Tongue (tissue), 3 donors: Measurements from ENCODE around the gene LIPI. TPM values are rescaled to one million over a fixed set of nuclear protein-coding genes. Genes with fewer than 3 reads are reported as not detected.
"Not testable (repeated sequence)": the region's sequence is repeated elsewhere in the genome, so short reads cannot be mapped to it uniquely, and the experiment has no call there.

Source experiments
- DNase-seq: peaks from one replicate; pipeline ENCODE4 v3.0.0-alpha.2; 2015
- small RNA-seq: library from RNA; depleted of rRNA; stranded (forward); fragments of <200 nt; gene quantifications from one replicate; pipeline ENCODE3, GENCODE V24; 2014; ENCODE audit warnings: low replicate concordance
- total RNA-seq: library from RNA; depleted of rRNA; stranded (reverse); fragments of >200 nt; gene quantifications from one replicate; pipeline ENCODE4 v1.2.3, GENCODE V29; 2014

Gene LIPI
- total RNA-seq, 1 donor from 2014 or later = not detected

- no peak for DNase-seq
These were observed 137.8 kb downstream of the LIPI start for GRCh38 chr21:14072761-14073535.

DNA sequence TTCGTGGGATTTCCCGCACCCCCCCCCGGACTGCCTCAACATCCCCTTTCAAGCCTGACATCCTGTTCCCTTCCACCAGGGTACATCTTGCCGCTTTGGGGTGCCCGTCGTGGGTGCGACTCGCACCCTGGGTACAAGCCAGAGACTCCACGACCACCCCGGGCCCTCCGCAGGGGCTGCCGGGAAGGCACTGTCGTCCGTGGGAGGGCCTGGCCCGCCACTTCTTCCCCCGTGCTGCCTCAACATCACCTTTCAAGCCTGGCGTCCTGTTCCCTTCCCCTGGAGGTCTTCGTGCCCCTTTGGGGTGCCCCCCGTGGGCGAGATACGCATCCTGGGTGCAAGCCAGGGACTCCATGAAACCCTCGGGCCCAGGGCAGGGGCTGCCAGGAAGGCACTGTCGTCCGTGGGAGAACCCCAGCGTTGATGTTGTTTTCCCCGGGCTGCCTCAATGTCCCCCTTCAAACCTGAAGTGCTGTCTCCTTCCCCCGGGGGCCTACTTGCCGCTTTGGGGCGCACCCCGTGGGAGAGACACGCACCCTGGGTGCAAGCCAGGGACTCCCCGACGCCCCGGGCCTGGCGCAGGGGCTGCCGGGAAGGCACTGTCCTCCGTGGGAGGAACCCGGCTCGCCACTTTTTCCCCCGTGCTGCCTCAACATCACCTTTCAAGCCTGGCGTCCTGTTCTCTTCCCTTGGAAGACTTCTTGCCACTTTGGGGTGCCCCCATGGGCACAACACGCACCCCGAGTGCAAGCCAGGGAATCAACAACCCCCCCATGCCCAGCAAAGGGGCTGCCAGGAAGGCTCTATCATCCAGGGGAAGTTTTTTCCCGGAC lies 138.6 kb downstream of the LIPI start:
- no peak for DNase-seq

DNA sequence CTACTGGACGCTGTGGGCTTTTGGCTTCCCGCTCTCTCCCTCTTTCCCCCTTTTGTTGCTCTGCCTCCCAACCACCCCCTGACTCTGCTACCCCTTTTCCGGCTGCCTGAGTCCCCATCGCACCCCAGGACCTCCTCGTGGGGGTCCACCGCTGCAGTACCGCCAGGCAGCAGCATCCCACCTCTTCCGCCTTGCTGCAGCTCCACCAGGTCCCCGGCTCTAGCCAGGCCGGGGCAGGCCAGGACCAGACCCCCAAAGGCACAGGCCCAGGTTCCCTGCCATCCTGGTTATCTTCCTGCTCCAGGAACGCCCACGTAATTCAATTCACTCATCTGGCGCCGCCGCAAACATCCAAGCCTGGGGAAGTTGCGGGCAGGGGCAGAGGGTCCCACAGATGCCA lies 139.8 kb downstream of the LIPI start:
- no peak for DNase-seq

GRCh38 chr21:14070049-14070893 lies 140.5 kb downstream of the LIPI start:
- DNase-seq = no peak

GRCh38 chr21:14064296-14064645 lies 146.5 kb downstream of the LIPI start:
- no peak for DNase-seq

DNA sequence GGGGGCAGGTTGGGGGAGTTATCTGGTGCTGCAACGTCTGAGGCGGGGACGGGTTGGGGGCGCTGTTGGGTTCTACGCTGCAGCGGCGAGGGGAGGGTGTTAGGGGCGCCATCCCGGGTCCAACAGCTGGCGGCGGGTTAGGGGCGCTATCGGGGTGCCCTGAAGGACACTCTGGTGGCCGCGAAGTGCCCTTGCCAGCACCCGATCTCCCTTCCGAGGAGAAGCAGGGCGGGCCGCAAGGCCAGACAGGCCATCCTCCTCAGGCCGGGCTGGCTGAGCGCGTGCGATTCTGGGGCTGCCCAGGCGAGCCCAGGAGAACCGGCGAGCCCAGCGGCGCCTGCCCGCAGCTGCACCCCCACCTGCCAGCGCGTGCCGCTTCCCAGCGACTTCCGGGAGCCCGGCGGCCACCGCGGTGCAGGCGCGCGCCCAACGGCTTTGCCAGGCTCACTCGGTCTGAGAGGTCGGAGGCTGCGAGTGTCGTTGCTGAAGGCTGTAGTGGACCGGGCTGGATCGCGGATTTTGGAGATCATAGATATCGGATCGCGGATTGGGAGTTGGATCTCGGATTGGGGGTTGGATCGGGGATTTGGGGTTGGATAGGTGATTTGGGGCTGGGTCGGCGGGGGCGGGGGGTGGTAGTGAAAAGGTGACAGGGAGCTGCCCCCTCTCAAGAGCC lies 147.0 kb downstream of the LIPI start:
- DNase-seq = not testable (repeated sequence)

DNA sequence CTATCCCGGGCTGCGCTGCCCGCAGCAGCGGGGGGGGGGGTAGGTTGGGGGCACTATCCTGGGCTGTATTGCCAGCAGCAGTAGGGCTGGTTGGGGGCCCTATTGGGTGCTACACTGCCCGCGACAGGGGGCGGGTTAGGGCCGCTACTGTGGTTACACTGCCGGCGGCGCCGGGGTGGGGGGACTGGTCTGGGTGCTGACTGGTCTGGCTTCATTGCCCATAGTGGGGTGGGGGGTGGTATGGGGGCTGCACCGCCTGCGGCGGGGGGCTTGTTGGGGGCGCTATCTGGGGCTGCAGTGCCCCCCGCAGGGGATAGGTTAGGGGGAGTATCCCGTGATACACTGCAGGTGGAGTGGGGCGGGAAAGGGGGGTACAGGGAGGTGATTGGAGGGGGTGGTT lies 148.1 kb downstream of the LIPI start:
- not testable (repeated sequence) for DNase-seq

GRCh38 chr21:14061820-14062219 lies 148.9 kb downstream of the LIPI start:
- not testable (repeated sequence) for DNase-seq

DNA sequence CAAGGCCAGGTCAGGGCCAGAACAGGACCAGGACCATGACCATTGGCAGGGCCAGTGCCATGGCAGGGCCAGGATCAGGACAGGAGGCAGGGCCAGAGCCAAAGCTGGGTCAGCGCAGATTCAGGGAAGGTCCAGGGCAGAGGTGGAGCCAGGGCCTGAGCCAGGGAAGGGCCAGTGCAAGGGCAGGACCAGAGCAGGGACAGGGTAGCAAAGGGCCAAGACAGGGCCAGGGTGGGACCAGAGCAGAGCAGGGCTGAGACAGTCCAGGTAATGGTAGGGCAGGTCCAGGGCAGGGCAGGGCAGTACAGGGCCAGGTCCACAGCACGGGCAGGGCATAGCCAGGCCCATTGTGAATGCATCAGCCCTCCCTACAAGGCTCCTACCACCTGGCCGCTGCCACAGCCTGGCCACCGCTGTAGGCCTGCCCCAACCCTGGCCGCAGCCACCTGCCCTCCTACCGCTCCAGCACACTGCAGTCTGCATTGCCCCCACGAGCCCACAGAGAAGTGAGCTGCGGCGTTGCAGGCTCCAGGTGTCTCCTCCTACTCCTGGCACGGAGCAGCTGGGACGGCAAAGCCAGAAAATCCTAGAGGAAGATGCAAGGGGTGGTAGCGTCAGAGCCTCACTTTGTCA lies 151.6 kb downstream of the LIPI start:
- DNase-seq = not testable (repeated sequence)

Small RNA genes within 50 kb of the gene (small RNA-seq; reads per million reads assigned to genes)
- gene RF01518 (not detected), gene RNA5SP488 (not detected)

Other genes starting within 250 kb of the LIPI start
- not detected for gene RBM11, start 5.2 kb upstream of the LIPI start, total RNA-seq
- gene HSPA13, start 172.2 kb upstream of the LIPI start, total RNA-seq = 41.3 TPM